IMR-90 (cell line): Measurements from ENCODE around the gene TRPM3. TPM values are rescaled to one million over a fixed set of nuclear protein-coding genes. Genes with fewer than 3 reads are reported as not detected.

Experiments
- ATAC-seq: fragments of 200-7000 bp; cut with Tn5 transposase; 2 replicates; pipeline ENCODE4 v1.9.1; 2020; ENCODE audit warnings: low read depth, mild to moderate bottlenecking, moderate library complexity
- BruUV-seq: library from RNA; stranded (reverse); fragments of 400-500 nt; replicated peaks from 2 replicates; lab custom pipeline; 2021; lab: Mats Ljungman, UMichigan
- CTCF ChIA-PET: fragments of 300-600 bp; formaldehyde crosslinking; extraction: SDS; loops from one replicate; lab custom pipeline; 2021; ENCODE audit warnings: antibody characterized with exemption; lab: Yijun Ruan, JAX
- POLR2A ChIA-PET: fragments of 300-600 bp; sonication (Branson Sonifier 250); formaldehyde crosslinking; loops from one replicate; lab custom pipeline; 2022; ENCODE audit warnings: antibody characterized with exemption; ENCODE audit not compliant: unreplicated experiment; lab: Charles Lee
- DNase-seq: peaks from one replicate; pipeline ENCODE4 v3.0.0; 2013
- H2AFZ ChIP-seq: replicated peaks from 2 replicates; pipeline ENCODE3; 2013; ENCODE audit warnings: low read length, mild to moderate bottlenecking; ENCODE audit not compliant: poor library complexity
- H2AK5ac ChIP-seq: 2 replicates; pipeline ENCODE4 v1.6.1; 2013; ENCODE audit warnings: low read depth, low read length, inconsistent platforms
- H2AK9ac ChIP-seq: replicated peaks from 2 replicates; pipeline ENCODE3; 2013; ENCODE audit warnings: mild to moderate bottlenecking, low read depth, low read length, moderate library complexity; ENCODE audit not compliant: poor library complexity
- H2BK120ac ChIP-seq: 2 replicates; pipeline ENCODE4 v1.6.1; 2013; ENCODE audit warnings: low read depth, low read length, inconsistent platforms
- H2BK15ac ChIP-seq: 3 replicates; pipeline ENCODE4 v1.6.1; 2013; ENCODE audit warnings: low read depth, low read length, inconsistent platforms
- H2BK20ac ChIP-seq: 2 replicates; pipeline ENCODE4 v1.6.1; 2013; ENCODE audit warnings: low read depth, mild to moderate bottlenecking, inconsistent platforms, low read length, moderate library complexity
- H2BK5ac ChIP-seq: 2 replicates; pipeline ENCODE4 v1.6.1; 2013; ENCODE audit warnings: mild to moderate bottlenecking, low read depth, low read length, inconsistent platforms; ENCODE audit not compliant: poor library complexity, severe bottlenecking
- H3K14ac ChIP-seq: replicated peaks from 2 replicates; pipeline ENCODE4 v1.6.1; 2013; ENCODE audit warnings: low read depth, low read length, inconsistent platforms
- H3K18ac ChIP-seq: 2 replicates; pipeline ENCODE4 v1.6.1; 2013; ENCODE audit warnings: low read depth, low read length, control low read depth
- H3K23ac ChIP-seq: 2 replicates; pipeline ENCODE4 v1.6.1; 2013; ENCODE audit warnings: low read depth, low read length, inconsistent platforms
- H3K27ac ChIP-seq: 2 replicates; pipeline ENCODE4 v1.5.1; 2013; ENCODE audit warnings: mild to moderate bottlenecking, control low read depth, low read length; ENCODE audit not compliant: insufficient read depth
- H3K27me3 ChIP-seq: 2 replicates; pipeline ENCODE4 v1.6.1; 2013; ENCODE audit warnings: low read length; ENCODE audit not compliant: control insufficient read depth, insufficient read depth
- H3K36me3 ChIP-seq: 2 replicates; pipeline ENCODE4 v1.6.1; 2013; ENCODE audit warnings: low read length, mixed read lengths; ENCODE audit not compliant: control insufficient read depth, insufficient read depth
- H3K4ac ChIP-seq: 2 replicates; pipeline ENCODE4 v1.6.1; 2013; ENCODE audit warnings: low read depth, low read length, inconsistent platforms
- H3K4me1 ChIP-seq: 2 replicates; pipeline ENCODE4 v1.6.1; 2013; ENCODE audit warnings: low read length, mixed read lengths; ENCODE audit not compliant: control insufficient read depth, insufficient read depth
- H3K4me2 ChIP-seq: 2 replicates; pipeline ENCODE4 v1.6.1; 2013; ENCODE audit warnings: low read depth, mild to moderate bottlenecking, control low read depth, low read length, moderate library complexity
- H3K4me3 ChIP-seq: 2 replicates; pipeline ENCODE4 v1.5.1; 2013; ENCODE audit warnings: low read depth, mild to moderate bottlenecking, control low read depth, low read length, moderate library complexity; ENCODE audit not compliant: insufficient read depth
- H3K56ac ChIP-seq: 2 replicates; pipeline ENCODE4 v1.6.1; 2013; ENCODE audit warnings: low read length, inconsistent platforms; ENCODE audit not compliant: insufficient read depth; ENCODE audit errors: extremely low read depth
- H3K79me1 ChIP-seq, 2 experiments: 2 replicates each; pipeline ENCODE4 v1.6.1; 2013; ENCODE audit warnings: low read length in 2 of 2, inconsistent platforms in 1 of 2, low read depth in 1 of 2
- H3K9ac ChIP-seq: 2 replicates; pipeline ENCODE4 v1.6.1; 2013; ENCODE audit warnings: low read depth, low read length, control low read depth
- H3K9me1 ChIP-seq: 2 replicates; pipeline ENCODE4 v1.6.1; 2013; ENCODE audit warnings: low read length, inconsistent platforms; ENCODE audit not compliant: insufficient read depth
- H3K9me3 ChIP-seq: 2 replicates; pipeline ENCODE4 v1.6.1; 2013; ENCODE audit warnings: low read length; ENCODE audit not compliant: control insufficient read depth, insufficient read depth
- H4K20me1 ChIP-seq: 2 replicates; pipeline ENCODE4 v1.6.1; 2013; ENCODE audit warnings: low read length, inconsistent platforms; ENCODE audit not compliant: insufficient read depth
- H4K5ac ChIP-seq: 2 replicates; pipeline ENCODE4 v1.6.1; 2013; ENCODE audit warnings: mild to moderate bottlenecking, low read depth, low read length, control low read depth
- H4K8ac ChIP-seq, 2 experiments: 2 replicates each; pipeline ENCODE4 v1.6.1; 2013; ENCODE audit warnings: low read depth in 2 of 2, low read length in 2 of 2, control low read depth in 1 of 2, inconsistent platforms in 1 of 2
- H4K91ac ChIP-seq: 2 replicates; pipeline ENCODE4 v1.6.1; 2013; ENCODE audit warnings: low read depth, low read length, inconsistent platforms; ENCODE audit not compliant: insufficient read depth
- MAFK ChIP-seq: IDR thresholded peaks from 2 replicates; pipeline ENCODE4 v1.6.1; 2012; ENCODE audit warnings: low read depth, low read length, improper control_type of control experiment
- RCOR1 ChIP-seq: IDR thresholded peaks from 2 replicates; pipeline ENCODE4 v1.6.1; 2012; ENCODE audit warnings: mild to moderate bottlenecking, low read length, improper control_type of control experiment; ENCODE audit not compliant: insufficient replicate concordance
- WGBS, 2 experiments: methylation state at CpG; one replicate each; pipeline versions ENCODE4 v1.1.5 to v1.1.7; 2013; ENCODE audit warnings: missing lambda C conversion rate in 2 of 2; ENCODE audit not compliant: insufficient read length in 1 of 2; ENCODE audit errors: extremely low coverage in 2 of 2; 5-methylcytosine and 5-hydroxymethylcytosine counted together
- dilution Hi-C: fragments of 300-500 bp; cut with HindIII; formaldehyde crosslinking; loops from one replicate; pipeline ENCODE4 v1.14.3; 2018; ENCODE audit warnings: low sequenced_read_pairs; ENCODE audit not compliant: unreplicated experiment
- in situ Hi-C: fragments of 300-500 bp; cut with MboI; formaldehyde crosslinking; loops from 3 replicates; pipeline ENCODE4 v1.14.3; 2019; ENCODE audit warnings: low sequenced_read_pairs, inconsistent platforms, mixed read lengths
- intact Hi-C: fragments of 100-400 bp; cut with micrococcal nuclease; formaldehyde crosslinking; loops from 2 replicates; pipeline ENCODE4 v1.10.0; 2022
- polyA plus RNA-seq, 3 experiments: library from polyadenylated mRNA; depleted of rRNA; stranded (reverse); fragments of >200 nt; gene quantifications; 2 replicates each; pipeline ENCODE4 v1.2.3, GENCODE V29; 2012; ENCODE audit warnings: low replicate concordance in 1 of 3
- total RNA-seq: library from RNA; depleted of rRNA; stranded (reverse); fragments of >200 nt; gene quantifications from 2 replicates; pipeline ENCODE4 v1.2.3, GENCODE V29; 2012

TRPM3 gene
- total and polyA plus RNA-seq, 2 of the 4 experiments (the other 2 are of a cell fraction): not detected

DNA sequence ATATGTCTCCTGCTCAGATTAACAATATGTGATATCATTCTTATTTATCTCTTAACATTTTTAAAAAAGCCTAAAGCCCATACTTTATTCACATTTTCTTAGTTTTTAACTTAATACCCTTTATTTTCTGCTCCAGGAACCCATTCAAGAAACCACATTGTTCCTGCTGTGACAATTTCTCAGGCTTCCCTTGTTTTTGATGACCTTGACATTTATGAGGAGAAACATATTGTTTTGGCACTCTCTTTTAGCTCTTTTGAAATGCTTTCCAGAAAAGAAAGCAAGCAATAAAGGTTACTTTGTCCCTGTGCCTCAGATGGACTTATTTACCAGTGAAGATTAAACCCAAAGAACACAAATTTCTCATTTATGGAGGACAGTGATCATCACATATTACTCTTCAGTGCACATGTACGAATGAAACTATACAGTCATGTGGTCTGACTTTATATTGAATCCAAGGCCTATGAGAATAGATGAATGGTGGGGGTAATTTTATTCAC lies 445.5 kb downstream of the TRPM3 start:
- Histone ChIP-seq H3K56ac (no peak overlapping the region), H3K9me3 (no peaks in the 10 kb centered on the region), H2AK9ac (no peak overlapping the region), H3K18ac (no peak overlapping the region), H4K5ac (no peak overlapping the region), H3K4ac (no peak overlapping the region), H3K4me3 (no peak overlapping the region), H3K14ac (no peak overlapping the region), H3K27ac (no peak overlapping the region), H2BK120ac (no peak overlapping the region), H3K79me1 (no peaks in the 10 kb centered on the region), H2BK5ac (no peak overlapping the region), H3K36me3 (no peaks in the 10 kb centered on the region), H3K23ac (no peak overlapping the region), H3K9ac (no peak overlapping the region), H3K27me3 (no peaks in the 10 kb centered on the region), H2AFZ (no peak overlapping the region), H4K91ac (no peak overlapping the region), H3K4me2 (no peak overlapping the region), H4K8ac (no peak overlapping the region), H2AK5ac (no peak overlapping the region), H2BK20ac (no peak overlapping the region), H3K4me1 (no peaks in the 10 kb centered on the region), H3K9me1 (no peaks in the 10 kb centered on the region), H2BK15ac (no peak overlapping the region), H4K20me1 (no peaks in the 10 kb centered on the region)
- ATAC-seq (no peak), DNase-seq (no peak)
- dilution Hi-C loops: no loop called here
- WGBS, 2 experiments: no CpG with 5 or more reads among the region's 1 CpG
- intact Hi-C loops: no loop called here
- 0 out of 2 replicates have a peak, but pooled peaks have one; percentile 23 for TF ChIP-seq MAFK
- TF ChIP-seq RCOR1: no peak
- ChIA-PET CTCF (no interaction called here), POLR2A (no interaction called here)
- BruUV-seq: no TSS peak
- in situ Hi-C loops: no loop called here
